Left colon (tissue), 2 donors: ENCODE measurements around the gene HNRNPH2. TPM values are rescaled to one million over a fixed set of nuclear protein-coding genes. Genes with fewer than 3 reads are reported as not detected.

Source experiments
- ATAC-seq: fragments of 200-7000 bp; cut with Tn5 transposase; one replicate; pipeline ENCODE4 v1.9.1; 2020; ENCODE audit warnings: mild to moderate bottlenecking, moderate library complexity
- DNase-seq, 2 donors: peaks; one replicate each; pipeline ENCODE4 v3.0.0-alpha.2; 2020
- intact Hi-C, 2 donors: fragments of 100-400 bp; cut with DNase I in 1 of 2; cut with micrococcal nuclease in 1 of 2; formaldehyde crosslinking; loops; one replicate each; pipeline versions ENCODE4 v1.11.2 to v1.14.0; 2022; cut with DNase I, micrococcal nuclease
- total RNA-seq, 2 donors: library from RNA; stranded (reverse); fragmentation: NEBNext Ultra II Directional; extraction: Animal tissue kit (Norgen Biotek cat#: 25700); gene quantifications; one replicate each; pipeline ENCODE4 v1.2.1, GENCODE V29; 2021
- donor health status: DM: no; HTN: no; CAD: no.
- donor health status: DM: yes; HTN: yes; CAD: no.

The HNRNPH2 gene
- total RNA-seq, 2 donors from 2014 or later: 57.7 to 61.3 TPM

GRCh38 chrX:101393530-101394305, 14.3 kb upstream of the HNRNPH2 start:
- ATAC-seq (peak; percentile 48), DNase-seq (no peak)
- intact Hi-C loops: no loop called here

- no peak for DNase-seq
- ATAC-seq: no peak
- intact Hi-C loops: no loop called here
These were observed 13.7 kb upstream of the HNRNPH2 start for GRCh38 chrX:101394372-101394771.

GRCh38 chrX:101395789-101396188, 12.2 kb upstream of the HNRNPH2 start:
- no peak for ATAC-seq
- DNase-seq: no peak
- intact Hi-C loops: no loop called here

- ATAC-seq (peak; percentile 78), DNase-seq (no peak)
- intact Hi-C loops: no loop called here
These were observed 10.2 kb upstream of the HNRNPH2 start for GRCh38 chrX:101397779-101398178.

- DNase-seq (no peak), ATAC-seq (no peak)
- intact Hi-C loops: no loop called here
These were observed 9.3 kb upstream of the HNRNPH2 start for GRCh38 chrX:101398694-101399093.

GRCh38 chrX:101399825-101400224, 8.2 kb upstream of the HNRNPH2 start:
- DNase-seq (no peak), ATAC-seq (no peak)
- intact Hi-C loops: no loop called here

GRCh38 chrX:101407167-101407747, 765 bp upstream of the HNRNPH2 start:
- DNase-seq (no peak), ATAC-seq (peak; percentile 1)
- intact Hi-C loops: no loop called here

GRCh38 chrX:101408532-101408841, 465 bp downstream of the HNRNPH2 start:
- intact Hi-C loops: no loop called here
- ATAC-seq: peak; percentile 5

GRCh38 chrX:101409043-101409442, 1.0 kb downstream of the HNRNPH2 start:
- DNase-seq: no peak
- intact Hi-C loops: no loop called here
- ATAC-seq: peak; percentile 62

More at GRCh38 chrX:101408532-101408841, 465 bp downstream of the HNRNPH2 start:
- DNase-seq: no peak

- no peak for DNase-seq
- no peak for ATAC-seq
- intact Hi-C loops: no loop called here
These were observed 2.4 kb downstream of the HNRNPH2 start for GRCh38 chrX:101410461-101410860.

- ATAC-seq (no peak), DNase-seq (no peak)
- intact Hi-C loops: no loop called here
These were observed 4.0 kb downstream of the HNRNPH2 start for GRCh38 chrX:101411984-101412383.

GRCh38 chrX:101415180-101416145, 7.4 kb downstream of the HNRNPH2 start:
- intact Hi-C loops: no loop called here
- no peak for DNase-seq
- peak; percentile 50 for ATAC-seq

GRCh38 chrX:101416691-101417090, 8.7 kb downstream of the HNRNPH2 start:
- DNase-seq (no peak), ATAC-seq (no peak)
- intact Hi-C loops: no loop called here

- DNase-seq (no peak), ATAC-seq (no peak)
- intact Hi-C loops: no loop called here
These were observed 9.2 kb downstream of the HNRNPH2 start for GRCh38 chrX:101417190-101417589.

GRCh38 chrX:101417981-101418841, 10.2 kb downstream of the HNRNPH2 start:
- intact Hi-C loops: no loop called here
- ATAC-seq (peak; percentile 61), DNase-seq (peak; percentile 41 to 64)

GRCh38 chrX:101419489-101419888, 11.5 kb downstream of the HNRNPH2 start:
- intact Hi-C loops: no loop called here
- DNase-seq: no peak
- ATAC-seq: peak; percentile 64

GRCh38 chrX:101427954-101428353, 19.9 kb downstream of the HNRNPH2 start:
- DNase-seq: no peak
- no peak for ATAC-seq
- intact Hi-C loops: no loop called here

- DNase-seq (no peak), ATAC-seq (no peak)
- intact Hi-C loops: no loop called here
These were observed 21.9 kb downstream of the HNRNPH2 start for GRCh38 chrX:101429934-101430333.
